Endothelial cell of umbilical vein (primary cell): ENCODE measurements around the gene MCRIP1.

Source experiments
- CTCF ChIP-seq, 2 donors: IDR thresholded peaks; 1 replicate in 1 of 2; 2 replicates in 1 of 2; pipeline ENCODE4 v1.5.1; 2011; ENCODE audit warnings: low read length in 2 of 2, mild to moderate bottlenecking in 2 of 2, moderate library complexity in 2 of 2, control low read depth in 1 of 2, inconsistent platforms in 1 of 2, low read depth in 1 of 2; ENCODE audit not compliant: insufficient read depth in 1 of 2; ENCODE audit errors: extremely low read depth in 1 of 2
- EZH2 ChIP-seq: IDR thresholded peaks from 2 replicates; pipeline ENCODE4 v1.6.1; 2012; ENCODE audit warnings: borderline replicate concordance, low read depth, mild to moderate bottlenecking, moderate library complexity, low read length, inconsistent platforms; ENCODE audit not compliant: severe bottlenecking
- FOS ChIP-seq: IDR thresholded peaks from 2 replicates; pipeline ENCODE4 v1.6.1; 2011; ENCODE audit warnings: mild to moderate bottlenecking, low read length, moderate library complexity, borderline replicate concordance; ENCODE audit not compliant: insufficient read depth
- MAX ChIP-seq: IDR thresholded peaks from 2 replicates; pipeline ENCODE4 v1.6.1; 2011; ENCODE audit not compliant: insufficient read depth, insufficient read length
- MYC ChIP-seq: IDR thresholded peaks from one replicate; pipeline ENCODE4 v1.6.1; 2011; ENCODE audit warnings: mild to moderate bottlenecking, low read depth, low read length
- POLR2A ChIP-seq: IDR thresholded peaks from 2 replicates; pipeline ENCODE4 v1.6.1; 2012; ENCODE audit warnings: low read depth, mild to moderate bottlenecking, control low read depth, low read length
- POLR2AphosphoS5 ChIP-seq: IDR thresholded peaks from 2 replicates; pipeline ENCODE4 v1.6.1; 2012; ENCODE audit warnings: low read depth, mild to moderate bottlenecking, control low read depth, low read length, moderate library complexity; ENCODE audit not compliant: insufficient read depth

- TF ChIP-seq CTCF (IDR thresholded peaks at IDR 0.05; ENCODE audit: extremely low read depth in 1 of 2, insufficient read depth in 1 of 2, low read depth in 1 of 2, low read length in 2 of 2) (no peak), POLR2A (no peak), MAX (no peak), POLR2AphosphoS5 (no peak), EZH2 (no peak), MYC (no peak), FOS (no peak)
Measured at GRCh38 chr17:81841866-81842265, 8.8 kb upstream of the MCRIP1 start.
